HEK293 (cell line): ENCODE results near the gene RNF166.

Experiments used
- CTCF ChIP-seq: fragments of 450-650 bp; formaldehyde crosslinking; IDR thresholded peaks from 2 replicates; pipeline ENCODE4 v1.5.1; 2016; ENCODE audit warnings: missing biosample characterization, missing genetic modification characterization
- ZNF623 ChIP-seq: fragments of 450-650 bp; formaldehyde crosslinking; IDR thresholded peaks from 2 replicates; pipeline ENCODE4 v1.5.1; 2016; ENCODE audit warnings: missing biosample characterization, missing genetic modification characterization

GRCh38 chr16:88744577-88745521 lies 38.6 kb upstream of the RNF166 start:
- TF ChIP-seq ZNF623 (tag by site-specific recombination) (no peak), CTCF (tag by site-specific recombination) (no peak)
